HEK293 (cell line): Measurements from ENCODE around the gene DMAC2L.

Experiments used
- CTCF ChIA-PET: fragments of 350-600 bp; formaldehyde crosslinking; extraction: SDS; loops from one replicate; lab custom pipeline; 2021; ENCODE audit warnings: antibody characterized with exemption; lab: Yijun Ruan, JAX
- POLR2A ChIA-PET: fragments of 300-600 bp; formaldehyde crosslinking; extraction: SDS; loops from one replicate; lab custom pipeline; 2020; ENCODE audit warnings: antibody characterized with exemption, inconsistent platforms; lab: Yijun Ruan, JAX
- H3K27ac ChIP-seq: fragments of 200-500 bp; sonication (Bioruptor generic); 2 replicates; pipeline ENCODE4 v1.5.1; 2014; ENCODE audit warnings: low read depth, low read length, control low read depth, inconsistent platforms; ENCODE audit errors: extremely low read depth
- H3K36me3 ChIP-seq, 2 experiments: fragments of 200-500 bp in 1 of 2; sonication (Bioruptor generic) in 1 of 2; 1 replicate in 1 of 2; 2 replicates in 1 of 2; pipeline ENCODE4 v1.5.1; 2014 to 2017; ENCODE audit warnings: inconsistent platforms in 2 of 2, low read length in 2 of 2; ENCODE audit not compliant: control insufficient read depth in 2 of 2, insufficient read depth in 1 of 2
- H3K4me1 ChIP-seq: fragments of 200-500 bp; sonication (Bioruptor generic); 2 replicates; pipeline ENCODE4 v1.5.1; 2014; ENCODE audit warnings: mild to moderate bottlenecking, low read length, inconsistent platforms; ENCODE audit not compliant: control insufficient read depth, insufficient read depth
- H3K4me3 ChIP-seq: 2 replicates; pipeline ENCODE4 v1.5.1; 2011; ENCODE audit warnings: low read depth, mild to moderate bottlenecking, control low read depth, low read length, moderate library complexity
- H3K9me3 ChIP-seq: fragments of 200-500 bp; sonication (Bioruptor generic); 2 replicates; pipeline ENCODE4 v1.5.1; 2014; ENCODE audit warnings: low read depth, low read length, inconsistent platforms; ENCODE audit not compliant: control insufficient read depth, insufficient read depth
- BCL6B ChIP-seq: fragments of 450-650 bp; formaldehyde crosslinking; IDR thresholded peaks from 2 replicates; pipeline ENCODE4 v1.5.1; 2017; ENCODE audit warnings: missing biosample characterization, missing genetic modification characterization
- ELK4 ChIP-seq: IDR thresholded peaks from 2 replicates; pipeline ENCODE4 v1.6.1; 2011; ENCODE audit warnings: mild to moderate bottlenecking, low read depth, low read length, borderline replicate concordance
- HOXA7 ChIP-seq: sonication (generic); formaldehyde crosslinking; IDR thresholded peaks from 2 replicates; pipeline ENCODE4 v1.8.1; 2022; ENCODE audit warnings: missing genetic modification reagents, borderline replicate concordance
- INSM2 ChIP-seq: fragments of 450-650 bp; formaldehyde crosslinking; IDR thresholded peaks from 2 replicates; pipeline ENCODE4 v1.5.1; 2016; ENCODE audit warnings: missing biosample characterization, missing genetic modification characterization
- PBX3 ChIP-seq: sonication (generic); formaldehyde crosslinking; IDR thresholded peaks from 2 replicates; pipeline ENCODE4 v1.8.1; 2022; ENCODE audit warnings: mild to moderate bottlenecking, moderate library complexity, missing genetic modification reagents
- REST ChIP-seq: fragments of 450-650 bp; formaldehyde crosslinking; IDR thresholded peaks from 2 replicates; pipeline ENCODE4 v1.5.1; 2016; ENCODE audit warnings: missing biosample characterization, missing genetic modification characterization
- TCF7L2 ChIP-seq: IDR thresholded peaks from 2 replicates; pipeline ENCODE4 v1.6.1; 2011; ENCODE audit warnings: low read depth, mild to moderate bottlenecking, inconsistent platforms, low read length, moderate library complexity, borderline replicate concordance
- YY2 ChIP-seq: fragments of 450-650 bp; formaldehyde crosslinking; IDR thresholded peaks from 2 replicates; pipeline ENCODE4 v1.5.1; 2016; ENCODE audit warnings: missing biosample characterization, missing genetic modification characterization
- ZBTB11 ChIP-seq: fragments of 450-650 bp; formaldehyde crosslinking; conservative IDR thresholded peaks from 2 replicates; pipeline ENCODE4 v1.5.1; 2016; ENCODE audit warnings: low read depth, missing biosample characterization, missing genetic modification characterization
- ZBTB8A ChIP-seq: fragments of 450-650 bp; formaldehyde crosslinking; IDR thresholded peaks from 2 replicates; pipeline ENCODE4 v1.5.1; 2016; ENCODE audit warnings: missing biosample characterization, missing genetic modification characterization
- ZIC2 ChIP-seq: fragments of 450-650 bp; formaldehyde crosslinking; IDR thresholded peaks from 2 replicates; pipeline ENCODE4 v1.5.1; 2016; ENCODE audit warnings: missing biosample characterization, missing genetic modification characterization
- ZNF157 ChIP-seq: fragments of 450-650 bp; formaldehyde crosslinking; IDR thresholded peaks from 2 replicates; pipeline ENCODE4 v1.5.1; 2016; ENCODE audit warnings: missing biosample characterization, missing genetic modification characterization
- ZNF354C ChIP-seq: fragments of 450-650 bp; formaldehyde crosslinking; IDR thresholded peaks from 2 replicates; pipeline ENCODE4 v1.5.1; 2016; ENCODE audit warnings: missing biosample characterization, missing genetic modification characterization, low read depth, borderline replicate concordance
- ZNF473 ChIP-seq: fragments of 450-650 bp; formaldehyde crosslinking; IDR thresholded peaks from 2 replicates; pipeline ENCODE4 v1.5.1; 2017; ENCODE audit warnings: missing biosample characterization, missing genetic modification characterization
- ZNF518A ChIP-seq: fragments of 450-650 bp; formaldehyde crosslinking; conservative IDR thresholded peaks from 2 replicates; pipeline ENCODE4 v1.5.1; 2016; ENCODE audit warnings: low read depth, missing biosample characterization, missing genetic modification characterization
- ZNF830 ChIP-seq: fragments of 450-650 bp; IDR thresholded peaks from 2 replicates; pipeline ENCODE4 v1.5.0; 2018; ENCODE audit warnings: missing biosample characterization, missing genetic modification characterization, low read depth, mild to moderate bottlenecking, moderate library complexity

Gene DMAC2L

GRCh38 chr14:50262865-50263264, 49.3 kb upstream of the DMAC2L start:
- ChIA-PET CTCF (interaction anchor here (0.7 kb wide), 1 partner anchor 85 kb away, joined by 3 read pairs; no protein-coding TSS in a partner anchor), POLR2A (interaction anchor here (0.6 kb wide), 1 partner anchor 37 kb away, joined by 4 read pairs; no protein-coding TSS in a partner anchor)
- Histone ChIP-seq H3K36me3 (peaks cover 14% of the 10 kb centered on the region in 2 experiments), H3K4me3 (no peak overlapping the region), H3K9me3 (no peaks in the 10 kb centered on the region), H3K4me1 (0 out of 2 replicates have a peak, but pooled peaks cover 4% of the 10 kb centered on the region), H3K27ac (no peak overlapping the region)
- TF ChIP-seq YY2 (tag by site-specific recombination), result no peak
- TF ChIP-seq ZNF157, result no peak
- TF ChIP-seq REST (tag by site-specific recombination), result no peak
- TF ChIP-seq ZNF830 (tag by site-specific recombination), result no peak
- no peak for TF ChIP-seq ZIC2 (tag by site-specific recombination)
- TF ChIP-seq INSM2 (tag by site-specific recombination), result no peak
- TF ChIP-seq ZNF518A (tag by site-specific recombination), result no peak
- TF ChIP-seq ELK4, result no peak
- no peak for TF ChIP-seq BCL6B (tag by site-specific recombination)
- no peak for TF ChIP-seq PBX3
- TF ChIP-seq ZNF354C, result no peak
- no peak for TF ChIP-seq TCF7L2
- TF ChIP-seq ZBTB8A, result no peak
- no peak for TF ChIP-seq HOXA7 (CRISPR knock-in tag)
- TF ChIP-seq ZBTB11 (tag by site-specific recombination), result no peak
- TF ChIP-seq ZNF473 (tag by site-specific recombination), result no peak
